NCI-H1694 treated with DMSO at 0.1 percent for 48 hours (cell line): ENCODE results near the gene OGFOD2.

Source experiments
- DNase-seq: peaks from one replicate; lab custom pipeline; 2025; lab: John Stamatoyannopoulos, UW

Gene OGFOD2

GRCh38 chr12:122977655-122978392, 2.8 kb downstream of the OGFOD2 start:
- DNase-seq: no peak

GRCh38 chr12:122978507-122978955, 3.5 kb downstream of the OGFOD2 start:
- DNase-seq: no peak

GRCh38 chr12:122979001-122979907, 4.2 kb downstream of the OGFOD2 start:
- no peak for DNase-seq

- DNase-seq: no peak
These were observed 4.8 kb downstream of the OGFOD2 start for GRCh38 chr12:122979908-122980182.

- no peak for DNase-seq
These were observed 5.4 kb downstream of the OGFOD2 start, which contains the start of gene ARL6IP4 for GRCh38 chr12:122980183-122981035. Gene ARL6IP4 (plus strand): TSS chr12:122980681. CDS start chr12:122981140, 459 bp downstream.

GRCh38 chr12:122981036-122981471, 6.0 kb downstream of the OGFOD2 start:
- DNase-seq: no peak

GRCh38 chr12:122981587-122982476, 6.8 kb downstream of the OGFOD2 start:
- DNase-seq: no peak

GRCh38 chr12:122982477-122982815, 7.4 kb downstream of the OGFOD2 start:
- DNase-seq: no peak

GRCh38 chr12:122982963-122983788, 8.1 kb downstream of the OGFOD2 start:
- no peak for DNase-seq

GRCh38 chr12:122983789-122984515, 8.9 kb downstream of the OGFOD2 start:
- no peak for DNase-seq

- DNase-seq: no peak
These were observed 9.7 kb downstream of the OGFOD2 start for GRCh38 chr12:122984612-122985337.

- DNase-seq: no peak
These were observed 10.6 kb downstream of the OGFOD2 start for GRCh38 chr12:122985338-122986257.

- DNase-seq: no peak
These were observed 11.3 kb downstream of the OGFOD2 start for GRCh38 chr12:122986258-122986871.

- DNase-seq: no peak
These were observed 12.3 kb downstream of the OGFOD2 start for GRCh38 chr12:122987086-122987951.

GRCh38 chr12:122988036-122988435, 13.0 kb downstream of the OGFOD2 start:
- DNase-seq: no peak

- DNase-seq: no peak
These were observed 13.7 kb downstream of the OGFOD2 start for GRCh38 chr12:122988612-122989212.
